D341Med (cell line): ENCODE data around the gene ITGAE.
"Not testable (repeated sequence)": the region's sequence is repeated elsewhere in the genome, so short reads cannot be mapped to it uniquely, and the experiment has no call there.

Experiments used
- DNase-seq: peaks from one replicate; pipeline ENCODE4 v3.0.0; 2012; ENCODE audit warnings: low spot score

Gene ITGAE

GRCh38 chr17:3728099-3728498 lies 72.9 kb downstream of the ITGAE start:
- not testable (repeated sequence) for DNase-seq

GRCh38 chr17:3727041-3727440 lies 73.9 kb downstream of the ITGAE start:
- DNase-seq, result no peak

GRCh38 chr17:3724378-3725077 lies 76.5 kb downstream of the ITGAE start:
- DNase-seq, result no peak

GRCh38 chr17:3723556-3724377 lies 77.2 kb downstream of the ITGAE start, which contains the start of gene HASPIN:
HASPIN (plus strand) TSS chr17:3723903; CDS start chr17:3723936, 33 bp downstream.
- peak; percentile 99 for DNase-seq

GRCh38 chr17:3723188-3723555 lies 77.8 kb downstream of the ITGAE start:
- no peak for DNase-seq

- no peak for DNase-seq
Observed at GRCh38 chr17:3722716-3723115, 78.3 kb downstream of the ITGAE start.

GRCh38 chr17:3719265-3719664 lies 81.7 kb downstream of the ITGAE start:
- no peak for DNase-seq

GRCh38 chr17:3718201-3718600 lies 82.8 kb downstream of the ITGAE start:
- DNase-seq, result no peak

GRCh38 chr17:3715296-3715695 lies 85.7 kb downstream of the ITGAE start:
- no peak for DNase-seq

- DNase-seq, result no peak
Observed at GRCh38 chr17:3712811-3713463, 88.1 kb downstream of the ITGAE start.

- DNase-seq, result no peak
Observed at GRCh38 chr17:3710951-3711383, 90.0 kb downstream of the ITGAE start.

- no peak for DNase-seq
Observed at GRCh38 chr17:3708366-3708765, 92.6 kb downstream of the ITGAE start.

GRCh38 chr17:3705718-3705984 lies 95.3 kb downstream of the ITGAE start:
- not testable (repeated sequence) for DNase-seq

GRCh38 chr17:3704931-3705717 lies 95.9 kb downstream of the ITGAE start:
- no peak for DNase-seq

GRCh38 chr17:3702041-3702539 lies 98.9 kb downstream of the ITGAE start:
- not testable (repeated sequence) for DNase-seq

- DNase-seq, result no peak
Observed at GRCh38 chr17:3699951-3700350, 101.0 kb downstream of the ITGAE start.

GRCh38 chr17:3698139-3698538 lies 102.8 kb downstream of the ITGAE start:
- no peak for DNase-seq

GRCh38 chr17:3697103-3697476 lies 103.9 kb downstream of the ITGAE start:
- no peak for DNase-seq

GRCh38 chr17:3695723-3696411 lies 105.1 kb downstream of the ITGAE start, which contains the start of gene P2RX5:
P2RX5 (minus strand) TSS chr17:3696155; CDS start chr17:3696005, 150 bp downstream.
- DNase-seq, result no peak

- DNase-seq, result no peak
Observed at GRCh38 chr17:3695129-3695722, 105.8 kb downstream of the ITGAE start.

GRCh38 chr17:3693829-3694231 lies 107.2 kb downstream of the ITGAE start:
- DNase-seq, result no peak
